ENCODE data around the gene COL2A1.

The COL2A1 gene

GRCh38 chr12:47989666-47990065 is 14.6 kb downstream of the COL2A1 start:
- no peak for DNase-seq (ENCODE audit: low spot score)

- no peak for DNase-seq (ENCODE audit: low spot score)
These were observed 15.3 kb downstream of the COL2A1 start for GRCh38 chr12:47989023-47989417.

GRCh38 chr12:47988073-47989022 is 15.9 kb downstream of the COL2A1 start:
- no peak for DNase-seq (ENCODE audit: low spot score)

GRCh38 chr12:47987411-47988072 is 16.7 kb downstream of the COL2A1 start:
- DNase-seq (ENCODE audit: low spot score) = no peak

- no peak for DNase-seq (ENCODE audit: low spot score)
These were observed 17.4 kb downstream of the COL2A1 start for GRCh38 chr12:47986832-47987231.

GRCh38 chr12:47986291-47986660 is 18.0 kb downstream of the COL2A1 start:
- DNase-seq (ENCODE audit: low spot score) = no peak

GRCh38 chr12:47985596-47986290 is 18.5 kb downstream of the COL2A1 start:
- DNase-seq (ENCODE audit: low spot score) = no peak

GRCh38 chr12:47984331-47984801 is 19.9 kb downstream of the COL2A1 start:
- no peak for DNase-seq (ENCODE audit: low spot score)

- DNase-seq (ENCODE audit: low spot score) = no peak
These were observed 20.6 kb downstream of the COL2A1 start for GRCh38 chr12:47983541-47984115.

GRCh38 chr12:47982770-47983169 is 21.5 kb downstream of the COL2A1 start:
- DNase-seq (ENCODE audit: low spot score) = no peak

- DNase-seq (ENCODE audit: low spot score) = no peak
These were observed 22.0 kb downstream of the COL2A1 start for GRCh38 chr12:47982311-47982710.

- no peak for DNase-seq (ENCODE audit: low spot score)
These were observed 22.6 kb downstream of the COL2A1 start for GRCh38 chr12:47981496-47982260.

GRCh38 chr12:47980779-47981495 is 23.3 kb downstream of the COL2A1 start:
- DNase-seq (ENCODE audit: low spot score) = no peak

- no peak for DNase-seq (ENCODE audit: low spot score)
These were observed 24.1 kb downstream of the COL2A1 start for GRCh38 chr12:47980197-47980596.

- no peak for DNase-seq (ENCODE audit: low spot score)
These were observed 24.6 kb downstream of the COL2A1 start for GRCh38 chr12:47979686-47980085.

- DNase-seq (ENCODE audit: low spot score) = no peak
These were observed 25.1 kb downstream of the COL2A1 start for GRCh38 chr12:47979166-47979565.

GRCh38 chr12:47978598-47978873 is 25.7 kb downstream of the COL2A1 start:
- DNase-seq (ENCODE audit: low spot score) = no peak

- DNase-seq (ENCODE audit: low spot score) = no peak
These were observed 26.3 kb downstream of the COL2A1 start for GRCh38 chr12:47977772-47978597.

- DNase-seq (ENCODE audit: low spot score) = no peak
These were observed 27.1 kb downstream of the COL2A1 start for GRCh38 chr12:47977046-47977771.
